IMR-90 (cell line): Measurements from ENCODE around the gene IRAK1.

Experiments
- CEBPB ChIP-seq: IDR thresholded peaks from 2 replicates; pipeline ENCODE4 v1.6.1; 2012; ENCODE audit warnings: low read depth, low read length, improper control_type of control experiment
- CTCF ChIP-seq: conservative IDR thresholded peaks from 2 replicates; pipeline ENCODE4 v1.5.1; 2012; ENCODE audit warnings: mild to moderate bottlenecking, low read depth, low read length, improper control_type of control experiment
- FOS ChIP-seq: fragments of 150-350 bp; IDR thresholded peaks from 2 replicates; pipeline ENCODE4 v1.6.1; 2016; ENCODE audit warnings: low read depth, low read length
- POLR2A ChIP-seq: IDR thresholded peaks from 2 replicates; pipeline ENCODE4 v1.6.1; 2012; ENCODE audit warnings: mild to moderate bottlenecking, low read depth, low read length
- RFX5 ChIP-seq: IDR thresholded peaks from 2 replicates; pipeline ENCODE4 v1.8.0; 2012; ENCODE audit warnings: low read depth, mild to moderate bottlenecking, low read length, moderate library complexity
- USF2 ChIP-seq: fragments of 150-350 bp; IDR thresholded peaks from 2 replicates; pipeline ENCODE4 v1.6.1; 2017; ENCODE audit warnings: mild to moderate bottlenecking, antibody characterized with exemption, low read length, low read depth

- no peak for TF ChIP-seq CTCF
- no peak for TF ChIP-seq POLR2A
- TF ChIP-seq USF2: no peak
- TF ChIP-seq RFX5: no peak
- no peak for TF ChIP-seq CEBPB
- TF ChIP-seq FOS: no peak
Observed at GRCh38 chrX:154030266-154030665, 10.6 kb upstream of the IRAK1 start.
